T-helper 2 cell treated with Interferon-gamma antibody and Interleukin-4, amounts not matched to agents 100 ng/mL and 5 ng/mL, for 36 hours (primary cell): ENCODE data around the gene MGAT3. TPM values are rescaled to one million over a fixed set of nuclear protein-coding genes. Genes with fewer than 3 reads are reported as not detected.

Experiments
- intact Hi-C: fragments of 100-400 bp; cut with micrococcal nuclease; formaldehyde crosslinking; loops from one replicate; pipeline ENCODE4 v1.15.1; 2023
- total RNA-seq: library from RNA; stranded (reverse); gene quantifications from 2 replicates; pipeline ENCODE4 v1.2.3, GENCODE V29; 2022

The MGAT3 gene
- total RNA-seq, 1 donor from 2014 or later: 2.1 TPM

GRCh38 chr22:39470451-39471291 is 13.9 kb downstream of the MGAT3 start:
- intact Hi-C loops: no loop called here

- intact Hi-C loops: no loop called here
These were observed 14.7 kb downstream of the MGAT3 start for GRCh38 chr22:39471381-39472141.

GRCh38 chr22:39472570-39473556 is 16.1 kb downstream of the MGAT3 start:
- intact Hi-C loops: no loop called here

- intact Hi-C loops: no loop called here
These were observed 17.0 kb downstream of the MGAT3 start for GRCh38 chr22:39473851-39474250.

- intact Hi-C loops: no loop called here
These were observed 17.7 kb downstream of the MGAT3 start for GRCh38 chr22:39474351-39475111.

GRCh38 chr22:39475337-39475736 is 18.5 kb downstream of the MGAT3 start:
- intact Hi-C loops: no loop called here

- intact Hi-C loops: no loop called here
These were observed 19.1 kb downstream of the MGAT3 start for GRCh38 chr22:39475902-39476301.

GRCh38 chr22:39476664-39477063 is 19.9 kb downstream of the MGAT3 start:
- intact Hi-C loops: no loop called here

GRCh38 chr22:39477542-39477941 is 20.7 kb downstream of the MGAT3 start:
- intact Hi-C loops: no loop called here

GRCh38 chr22:39478441-39478850 is 21.6 kb downstream of the MGAT3 start:
- intact Hi-C loops: no loop called here

- intact Hi-C loops: no loop called here
These were observed 22.4 kb downstream of the MGAT3 start for GRCh38 chr22:39479254-39479653.

- intact Hi-C loops: no loop called here
These were observed 23.7 kb downstream of the MGAT3 start for GRCh38 chr22:39480557-39480956.

- intact Hi-C loops: no loop called here
These were observed 24.2 kb downstream of the MGAT3 start for GRCh38 chr22:39481054-39481453.

GRCh38 chr22:39481595-39481994 is 24.8 kb downstream of the MGAT3 start:
- intact Hi-C loops: no loop called here

- intact Hi-C loops: no loop called here
These were observed 26.0 kb downstream of the MGAT3 start for GRCh38 chr22:39482768-39483167.

GRCh38 chr22:39486951-39487825 is 30.4 kb downstream of the MGAT3 start:
- intact Hi-C loops: no loop called here

GRCh38 chr22:39487826-39488520 is 31.2 kb downstream of the MGAT3 start:
- intact Hi-C loops: no loop called here

GRCh38 chr22:39488563-39489083 is 31.8 kb downstream of the MGAT3 start:
- intact Hi-C loops: no loop called here
